Fibroblast of mammary gland (primary cell): ENCODE results near the gene KIF26B.

Experiments
- DNase-seq: peaks from one replicate; pipeline ENCODE4 v3.0.0-alpha.2; 2010; ENCODE audit warnings: low read depth
- H3K4me3 ChIP-seq: 2 replicates; pipeline ENCODE4 v1.5.1; 2011; ENCODE audit warnings: low read depth, mild to moderate bottlenecking, low read length, moderate library complexity; ENCODE audit not compliant: control insufficient read depth
- CTCF ChIP-seq: conservative IDR thresholded peaks from 2 replicates; pipeline ENCODE4 v1.5.1; 2011; ENCODE audit warnings: low read depth, low read length, inconsistent platforms; ENCODE audit not compliant: control insufficient read depth, insufficient read depth

KIF26B gene

GRCh38 chr1:245153081-245153551, 1.7 kb upstream of the KIF26B start:
- H3K4me3 ChIP-seq = peak overlapping the region; percentile 65
- peak; percentile 67 for TF ChIP-seq CTCF
- peak; percentile 76 for DNase-seq

- peak overlapping the region; percentile 65 for H3K4me3 ChIP-seq
- no peak for TF ChIP-seq CTCF
- no peak for DNase-seq
Observed at GRCh38 chr1:245153552-245154428, 995 bp upstream of the KIF26B start.

- peak overlapping the region; percentile 65 for H3K4me3 ChIP-seq
- peak; percentile 6 for TF ChIP-seq CTCF
- no peak for DNase-seq
Observed at GRCh38 chr1:245155272-245156040, 671 bp downstream of the KIF26B start.

GRCh38 chr1:245156041-245156735, 1.4 kb downstream of the KIF26B start:
- peak; percentile 47 for TF ChIP-seq CTCF
- H3K4me3 ChIP-seq = peak overlapping the region; percentile 65
- peak; percentile 65 for DNase-seq

- peak overlapping the region; percentile 55 for H3K4me3 ChIP-seq
- peak; percentile 19 for DNase-seq
- TF ChIP-seq CTCF = no peak
Observed at GRCh38 chr1:245156736-245157505, 2.1 kb downstream of the KIF26B start.

GRCh38 chr1:245158913-245159312, 4.1 kb downstream of the KIF26B start:
- no peak overlapping the region for H3K4me3 ChIP-seq
- TF ChIP-seq CTCF = no peak
- no peak for DNase-seq
